Body of pancreas (tissue), 4 donors: ENCODE data around the gene GULP1.

ENCODE experiments used
- POLR2A ChIP-seq, 3 donors: fragments of 450-650 bp; IDR thresholded peaks; one replicate each; pipeline ENCODE4 v1.6.1; 2016; ENCODE audit warnings: antibody characterized with exemption in 3 of 3, mild to moderate bottlenecking in 2 of 3
- TF ChIP-seq, protein P1 (sequence below), 7 experiments: fragments of 450-650 bp in 4 of 7; fragments of 200-600 bp in 3 of 7; sonication (generic) in 3 of 7; IDR thresholded peaks; one replicate each; pipeline ENCODE4 v1.5.1; 2016 to 2019; ENCODE audit warnings: antibody characterized with exemption in 7 of 7

DNA sequence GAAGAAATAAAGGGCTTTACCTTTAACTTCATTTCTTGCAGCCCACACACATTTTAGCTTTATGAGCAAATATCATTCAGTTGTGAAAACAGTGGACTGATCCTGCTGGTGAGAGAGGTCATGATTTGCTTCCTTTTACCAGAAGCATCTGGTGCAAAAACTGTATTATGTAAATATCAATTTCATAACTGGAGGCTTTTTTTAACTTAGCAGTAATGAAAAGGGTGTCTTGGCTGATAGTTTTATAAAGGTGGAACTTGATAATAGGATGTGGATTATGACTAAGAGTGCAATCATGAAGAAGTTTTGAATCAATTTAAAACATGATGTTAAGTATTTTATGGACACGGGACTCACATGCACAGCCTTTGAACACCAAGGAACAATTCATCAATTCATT lies 304.4 kb downstream of the GULP1 start:
- TF ChIP-seq, protein P1, sequence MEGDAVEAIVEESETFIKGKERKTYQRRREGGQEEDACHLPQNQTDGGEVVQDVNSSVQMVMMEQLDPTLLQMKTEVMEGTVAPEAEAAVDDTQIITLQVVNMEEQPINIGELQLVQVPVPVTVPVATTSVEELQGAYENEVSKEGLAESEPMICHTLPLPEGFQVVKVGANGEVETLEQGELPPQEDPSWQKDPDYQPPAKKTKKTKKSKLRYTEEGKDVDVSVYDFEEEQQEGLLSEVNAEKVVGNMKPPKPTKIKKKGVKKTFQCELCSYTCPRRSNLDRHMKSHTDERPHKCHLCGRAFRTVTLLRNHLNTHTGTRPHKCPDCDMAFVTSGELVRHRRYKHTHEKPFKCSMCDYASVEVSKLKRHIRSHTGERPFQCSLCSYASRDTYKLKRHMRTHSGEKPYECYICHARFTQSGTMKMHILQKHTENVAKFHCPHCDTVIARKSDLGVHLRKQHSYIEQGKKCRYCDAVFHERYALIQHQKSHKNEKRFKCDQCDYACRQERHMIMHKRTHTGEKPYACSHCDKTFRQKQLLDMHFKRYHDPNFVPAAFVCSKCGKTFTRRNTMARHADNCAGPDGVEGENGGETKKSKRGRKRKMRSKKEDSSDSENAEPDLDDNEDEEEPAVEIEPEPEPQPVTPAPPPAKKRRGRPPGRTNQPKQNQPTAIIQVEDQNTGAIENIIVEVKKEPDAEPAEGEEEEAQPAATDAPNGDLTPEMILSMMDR (IDR thresholded peaks at IDR 0.05), result no peak
- no peak for TF ChIP-seq POLR2A (IDR thresholded peaks at IDR 0.05)
